AG04449 (cell line): ENCODE data around the gene EVA1A.

Experiments
- CTCF ChIA-PET: fragments of 350-600 bp; formaldehyde crosslinking; extraction: SDS; loops from one replicate; lab custom pipeline; 2021; ENCODE audit warnings: antibody characterized with exemption; lab: Yijun Ruan, JAX
- POLR2A ChIA-PET: fragments of 400-600, 350-600 bp; formaldehyde crosslinking; extraction: SDS; loops from one replicate; lab custom pipeline; 2020; ENCODE audit warnings: antibody characterized with exemption, inconsistent platforms; lab: Yijun Ruan, JAX
- DNase-seq: peaks from one replicate; pipeline ENCODE4 v3.0.0-alpha.2; 2010; ENCODE audit warnings: low read depth, low spot score
- H3K4me3 ChIP-seq: 2 replicates; pipeline ENCODE4 v1.5.1; 2011; ENCODE audit warnings: low read depth, mild to moderate bottlenecking, control low read depth, low read length
- TF ChIP-seq, protein P1 (sequence below): IDR thresholded peaks from one replicate; pipeline ENCODE4 v1.5.1; 2011; ENCODE audit warnings: mild to moderate bottlenecking, moderate library complexity, low read length, control low read depth, inconsistent platforms; ENCODE audit not compliant: insufficient read depth; ENCODE audit errors: missing control alignments

EVA1A gene

DNA sequence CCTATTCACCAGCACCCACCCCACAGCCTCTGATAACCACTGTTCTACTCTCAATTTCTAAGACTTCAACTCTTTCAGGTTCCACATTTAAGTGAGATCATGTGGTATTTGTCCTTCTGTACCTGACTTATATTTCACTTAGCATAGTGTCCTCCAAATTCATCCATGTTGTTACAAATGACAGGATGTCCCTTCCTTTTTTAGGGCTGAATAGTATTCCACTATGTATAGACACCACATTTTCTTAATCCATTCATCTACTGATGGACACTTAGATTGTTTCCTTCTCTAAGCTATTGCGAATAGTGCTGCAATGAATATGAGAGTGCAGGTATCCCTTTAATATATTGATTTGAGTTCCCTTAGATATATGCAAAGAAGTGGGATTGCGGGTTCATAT lies 100.1 kb downstream of the EVA1A start:
- ChIA-PET POLR2A (no interaction called here), CTCF (interaction anchor here (0.9 to 15.5 kb wide), 8 partner anchors 9 to 303 kb away, joined by 3 to 452 read pairs (median 6); no protein-coding TSS in a partner anchor)

DNA sequence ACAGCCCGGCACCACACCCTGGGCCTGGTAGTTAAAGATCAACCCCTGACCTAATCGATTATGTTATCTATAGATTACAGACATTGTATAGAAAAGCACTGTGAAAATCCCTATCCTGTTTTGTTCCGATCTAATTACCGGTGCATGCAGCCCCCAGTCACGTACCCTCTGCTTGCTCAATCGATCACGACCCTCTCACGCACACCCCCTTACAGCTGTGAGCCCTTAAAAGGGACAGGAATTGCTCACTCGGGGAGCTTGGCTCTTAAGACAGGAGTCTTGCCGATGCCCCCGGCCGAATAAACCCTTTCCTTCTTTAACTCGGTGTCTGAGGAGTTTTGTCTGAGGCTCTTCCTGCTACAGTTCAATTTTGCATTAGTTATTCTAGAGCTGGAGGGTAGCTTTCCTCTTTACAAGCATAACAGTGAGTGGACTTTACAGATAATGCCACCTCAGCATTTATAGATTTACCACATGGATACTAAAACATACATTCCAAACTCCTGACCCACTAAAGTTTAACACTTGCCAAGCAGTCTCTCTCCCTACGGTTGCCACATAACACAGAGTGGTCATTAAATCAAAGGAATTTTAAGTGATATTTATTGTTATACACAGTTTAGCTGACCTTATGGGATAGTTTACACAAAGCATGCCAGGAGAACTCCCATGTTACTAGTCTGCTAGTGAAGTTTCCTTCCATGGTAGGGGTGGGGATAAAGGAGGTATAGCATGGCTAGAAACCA lies 101.0 kb downstream of the EVA1A start:
- DNase-seq = peak; percentile 81

More for the DNA sequence above, 100.1 kb downstream of the EVA1A start:
- DNase-seq = no peak
- TF ChIP-seq, protein P1, sequence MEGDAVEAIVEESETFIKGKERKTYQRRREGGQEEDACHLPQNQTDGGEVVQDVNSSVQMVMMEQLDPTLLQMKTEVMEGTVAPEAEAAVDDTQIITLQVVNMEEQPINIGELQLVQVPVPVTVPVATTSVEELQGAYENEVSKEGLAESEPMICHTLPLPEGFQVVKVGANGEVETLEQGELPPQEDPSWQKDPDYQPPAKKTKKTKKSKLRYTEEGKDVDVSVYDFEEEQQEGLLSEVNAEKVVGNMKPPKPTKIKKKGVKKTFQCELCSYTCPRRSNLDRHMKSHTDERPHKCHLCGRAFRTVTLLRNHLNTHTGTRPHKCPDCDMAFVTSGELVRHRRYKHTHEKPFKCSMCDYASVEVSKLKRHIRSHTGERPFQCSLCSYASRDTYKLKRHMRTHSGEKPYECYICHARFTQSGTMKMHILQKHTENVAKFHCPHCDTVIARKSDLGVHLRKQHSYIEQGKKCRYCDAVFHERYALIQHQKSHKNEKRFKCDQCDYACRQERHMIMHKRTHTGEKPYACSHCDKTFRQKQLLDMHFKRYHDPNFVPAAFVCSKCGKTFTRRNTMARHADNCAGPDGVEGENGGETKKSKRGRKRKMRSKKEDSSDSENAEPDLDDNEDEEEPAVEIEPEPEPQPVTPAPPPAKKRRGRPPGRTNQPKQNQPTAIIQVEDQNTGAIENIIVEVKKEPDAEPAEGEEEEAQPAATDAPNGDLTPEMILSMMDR = no peak
- H3K4me3 ChIP-seq = no peak overlapping the region

DNA sequence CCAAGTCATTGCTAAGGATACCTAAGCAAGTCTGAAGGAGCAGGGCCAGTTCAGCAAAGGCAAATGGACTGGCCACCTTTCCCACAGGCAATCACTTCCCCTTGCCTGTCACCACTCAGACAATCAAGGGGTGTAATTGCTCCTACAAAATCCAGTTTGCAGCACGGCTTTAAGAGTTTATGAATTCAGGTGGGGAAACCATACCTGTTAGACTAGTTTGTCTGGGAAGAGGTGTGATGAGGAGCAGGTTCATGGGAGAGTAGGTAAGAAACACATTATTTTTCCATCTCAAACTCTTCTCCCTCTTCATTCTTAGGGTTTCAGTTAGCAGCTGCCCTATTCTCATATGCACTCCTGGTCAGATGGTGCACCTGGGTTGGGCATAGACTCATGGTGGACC lies 102.5 kb downstream of the EVA1A start:
- H3K4me3 ChIP-seq = no peak overlapping the region
- ChIA-PET POLR2A (no interaction called here), CTCF (interaction anchor here (1.1 to 15.5 kb wide), 4 partner anchors 151 to 301 kb away, joined by 5 to 452 read pairs (median 88); no protein-coding TSS in a partner anchor)
- no peak for DNase-seq
- TF ChIP-seq, protein P1 = no peak

More for the DNA sequence above, 101.0 kb downstream of the EVA1A start:
- POLR2A ChIA-PET = no interaction called here
- H3K4me3 ChIP-seq = no peak overlapping the region
- CTCF ChIA-PET = interaction anchor here (0.6 to 15.5 kb wide), 7 partner anchors 22 to 302 kb away, joined by 3 to 452 read pairs (median 6); no protein-coding TSS in a partner anchor
- TF ChIP-seq, protein P1 = no peak

DNA sequence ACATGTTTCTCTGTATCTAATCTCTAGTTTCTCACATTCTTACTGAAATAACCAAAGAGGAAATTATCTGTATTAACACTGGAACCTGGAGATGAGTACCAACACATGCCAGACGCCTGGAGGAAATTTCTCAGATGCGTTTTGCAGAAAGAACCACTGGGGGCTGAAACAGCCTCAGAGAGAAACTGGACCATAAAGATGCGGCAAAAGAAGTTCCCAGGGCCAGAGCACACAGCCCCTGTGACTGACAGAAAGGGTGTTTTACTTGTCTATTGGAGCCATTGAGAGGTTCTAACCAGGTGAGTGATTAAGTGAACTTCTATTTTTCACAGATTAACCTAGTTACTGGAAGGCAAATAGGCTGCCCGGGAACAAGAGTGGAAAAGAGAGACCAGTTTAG lies 103.9 kb downstream of the EVA1A start:
- ChIA-PET CTCF (interaction anchor here (0.9 kb wide), 1 partner anchor 132 kb away, joined by 3 read pairs; no protein-coding TSS in a partner anchor), POLR2A (no interaction called here)
- H3K4me3 ChIP-seq = no peak overlapping the region
- TF ChIP-seq, protein P1 = no peak
- no peak for DNase-seq

DNA sequence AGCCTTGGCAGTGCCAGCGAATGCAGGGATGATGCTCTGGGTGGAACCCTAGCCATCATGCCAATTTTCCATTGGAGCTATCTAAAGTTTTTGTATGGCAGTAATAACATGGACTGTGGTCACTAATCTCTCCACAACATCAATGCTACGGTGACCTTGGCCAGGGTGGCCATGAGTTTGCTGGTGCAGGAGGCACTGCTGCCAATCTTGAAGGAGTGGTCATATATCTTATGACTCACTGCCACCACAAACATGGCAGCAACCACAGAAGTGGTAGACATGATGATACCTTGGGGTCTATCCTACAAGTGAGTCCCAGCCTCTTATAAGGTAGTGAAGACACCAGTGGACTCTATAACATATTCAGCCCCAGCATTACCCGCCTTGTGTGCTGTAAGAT lies 104.6 kb downstream of the EVA1A start:
- no peak overlapping the region for H3K4me3 ChIP-seq
- CTCF ChIA-PET = no interaction called here
- POLR2A ChIA-PET = no interaction called here
- no peak for DNase-seq
- TF ChIP-seq, protein P1 = no peak

DNA sequence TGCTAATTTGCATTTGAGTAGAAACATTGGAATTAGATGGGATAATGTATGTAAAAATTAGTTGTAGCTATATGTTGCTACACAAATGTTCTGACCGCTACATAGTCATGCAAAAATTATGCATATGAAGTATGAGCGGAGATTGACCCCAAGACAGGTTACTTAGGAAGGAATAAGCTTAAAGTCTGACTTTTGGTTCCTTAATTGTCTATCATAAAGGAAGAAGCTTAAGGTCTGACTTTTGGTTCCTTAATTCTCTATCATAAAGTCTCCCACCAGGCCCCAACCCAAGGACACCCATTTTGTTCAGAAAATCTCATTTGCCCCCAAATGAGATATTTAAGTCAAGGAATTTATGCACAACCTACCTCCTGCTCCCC lies 106.5 kb downstream of the EVA1A start:
- TF ChIP-seq, protein P1 = no peak
- no peak for DNase-seq
- no peak overlapping the region for H3K4me3 ChIP-seq
- CTCF ChIA-PET = interaction anchor here (0.8 to 2.5 kb wide), 4 partner anchors 13 to 183 kb away, joined by 3 to 9 read pairs (median 3); no protein-coding TSS in a partner anchor
- POLR2A ChIA-PET = no interaction called here
